H9 (cell line): Measurements from ENCODE around the gene ZNF750. TPM values are rescaled to one million over a fixed set of nuclear protein-coding genes. Genes with fewer than 3 reads are reported as not detected.
A peak's percentile ranks its signal among the peaks of the same experiment; 100 is the strongest.

ENCODE experiments used
- DNase-seq: peaks from one replicate; pipeline ENCODE4 v3.0.0-alpha.2; 2017
- H2AFZ ChIP-seq: one replicate; pipeline ENCODE4 v1.6.1; 2013; ENCODE audit warnings: mild to moderate bottlenecking, low read length, control low read depth, moderate library complexity
- H2AK5ac ChIP-seq: 2 replicates; pipeline ENCODE4 v1.6.1; 2013; ENCODE audit warnings: low read length, control low read depth, mixed read lengths; ENCODE audit not compliant: insufficient read length
- H2BK120ac ChIP-seq: one replicate; pipeline ENCODE4 v1.6.1; 2013; ENCODE audit warnings: low read depth, mild to moderate bottlenecking, low read length, control low read depth, inconsistent platforms; ENCODE audit not compliant: poor library complexity, severe bottlenecking
- H2BK12ac ChIP-seq: 2 replicates; pipeline ENCODE4 v1.6.1; 2013; ENCODE audit warnings: low read length, control low read depth, mixed read lengths, low read depth; ENCODE audit not compliant: insufficient read length
- H2BK15ac ChIP-seq: 2 replicates; pipeline ENCODE4 v1.6.1; 2013; ENCODE audit warnings: low read depth, low read length, control low read depth
- H2BK20ac ChIP-seq: one replicate; pipeline ENCODE4 v1.6.1; 2013; ENCODE audit warnings: low read depth, mild to moderate bottlenecking, low read length, control low read depth, inconsistent platforms; ENCODE audit not compliant: poor library complexity, severe bottlenecking
- H2BK5ac ChIP-seq: 2 replicates; pipeline ENCODE4 v1.6.1; 2013; ENCODE audit warnings: low read length, control low read depth, mixed read lengths; ENCODE audit not compliant: insufficient read length
- H3K14ac ChIP-seq: 2 replicates; pipeline ENCODE4 v1.6.1; 2013; ENCODE audit warnings: low read length, control low read depth; ENCODE audit not compliant: insufficient read depth
- H3K18ac ChIP-seq: 2 replicates; pipeline ENCODE4 v1.6.1; 2013; ENCODE audit warnings: low read depth, mild to moderate bottlenecking, mixed read lengths, low read length, control low read depth; ENCODE audit not compliant: insufficient read length
- H3K23ac ChIP-seq: 2 replicates; pipeline ENCODE4 v1.6.1; 2013; ENCODE audit warnings: low read length, control low read depth, mixed read lengths, low read depth; ENCODE audit not compliant: insufficient read length
- H3K23me2 ChIP-seq: 2 replicates; pipeline ENCODE4 v1.6.1; 2013; ENCODE audit warnings: low read depth, mild to moderate bottlenecking, mixed read lengths, low read length, control low read depth; ENCODE audit not compliant: insufficient read length, poor library complexity, severe bottlenecking
- H3K27ac ChIP-seq: 2 replicates; pipeline ENCODE4 v1.5.1; 2013; ENCODE audit warnings: low read length, control low read depth, mixed read lengths, low read depth; ENCODE audit not compliant: insufficient read length
- H3K27me3 ChIP-seq: 2 replicates; pipeline ENCODE4 v1.6.1; 2013; ENCODE audit warnings: low read length, control low read depth, inconsistent platforms; ENCODE audit not compliant: insufficient read depth
- H3K4ac ChIP-seq: 2 replicates; pipeline ENCODE4 v1.6.1; 2013; ENCODE audit warnings: low read depth, mild to moderate bottlenecking, control low read depth, inconsistent platforms, low read length, moderate library complexity
- H3K4me1 ChIP-seq: 2 replicates; pipeline ENCODE4 v1.6.1; 2013; ENCODE audit warnings: low read length, control low read depth, inconsistent platforms; ENCODE audit not compliant: insufficient read depth
- H3K4me2 ChIP-seq: 2 replicates; pipeline ENCODE4 v1.6.1; 2013; ENCODE audit warnings: low read length, control low read depth, mixed read lengths; ENCODE audit not compliant: insufficient read length, insufficient read depth
- H3K56ac ChIP-seq: 2 replicates; pipeline ENCODE4 v1.6.1; 2013; ENCODE audit warnings: low read depth, mild to moderate bottlenecking, mixed read lengths, low read length, control low read depth; ENCODE audit not compliant: insufficient read length
- H3K79me1 ChIP-seq: 2 replicates; pipeline ENCODE4 v1.6.1; 2013; ENCODE audit warnings: low read depth, mild to moderate bottlenecking, moderate library complexity, low read length, control low read depth, inconsistent platforms; ENCODE audit not compliant: insufficient read depth, poor library complexity, severe bottlenecking
- H3K79me2 ChIP-seq: 2 replicates; pipeline ENCODE4 v1.6.1; 2013; ENCODE audit warnings: low read length, control low read depth, inconsistent platforms; ENCODE audit not compliant: insufficient read depth
- H3K9ac ChIP-seq: 2 replicates; pipeline ENCODE4 v1.6.1; 2013; ENCODE audit warnings: low read length, control low read depth, mixed read lengths; ENCODE audit not compliant: insufficient read length; ENCODE audit errors: extremely low read depth
- H3K9me3 ChIP-seq: one replicate; pipeline ENCODE4 v1.6.1; 2013; ENCODE audit warnings: low read depth, low read length, inconsistent platforms; ENCODE audit not compliant: control insufficient read depth
- H3T11ph ChIP-seq: one replicate; pipeline ENCODE4 v1.6.1; 2013; ENCODE audit warnings: mild to moderate bottlenecking, low read length, control low read depth, inconsistent platforms
- H4K20me1 ChIP-seq: one replicate; pipeline ENCODE4 v1.6.1; 2013; ENCODE audit not compliant: control insufficient read depth, insufficient read length, insufficient read depth
- H4K5ac ChIP-seq: 2 replicates; pipeline ENCODE4 v1.6.1; 2013; ENCODE audit warnings: low read depth, mild to moderate bottlenecking, mixed read lengths, low read length, control low read depth; ENCODE audit not compliant: insufficient read length
- H4K8ac ChIP-seq: replicated peaks from 2 replicates; pipeline ENCODE4 v1.6.1; 2013; ENCODE audit warnings: low read length, control low read depth, mixed read lengths, low read depth; ENCODE audit not compliant: insufficient read length
- H4K91ac ChIP-seq: 2 replicates; pipeline ENCODE4 v1.6.1; 2013; ENCODE audit warnings: low read depth, mild to moderate bottlenecking, moderate library complexity, mixed read lengths, low read length, control low read depth; ENCODE audit not compliant: insufficient read length
- H3K27ac Mint-ChIP-seq, 3 experiments: 2 replicates in 2 of 3; 3 replicates in 1 of 3; pipeline ENCODE4 v1.8.0; 2020 to 2021; ENCODE audit warnings: mixed read lengths in 3 of 3, mild to moderate bottlenecking in 1 of 3, moderate library complexity in 1 of 3
- H3K27me3 Mint-ChIP-seq: 2 replicates; pipeline ENCODE4 v1.8.0; 2021; ENCODE audit warnings: low read depth, mild to moderate bottlenecking, moderate library complexity, mixed read lengths
- H3K36me3 Mint-ChIP-seq, 3 experiments: 2 replicates in 2 of 3; 3 replicates in 1 of 3; pipeline ENCODE4 v1.8.0; 2020 to 2021; ENCODE audit warnings: low read depth in 3 of 3, mixed read lengths in 3 of 3; ENCODE audit not compliant: insufficient read depth in 1 of 3
- H3K4me1 Mint-ChIP-seq, 2 experiments: 2 replicates each; pipeline ENCODE4 v1.8.0; 2020; ENCODE audit warnings: mixed read lengths in 2 of 2
- H3K4me3 Mint-ChIP-seq, 2 experiments: 2 replicates in 1 of 2; 3 replicates in 1 of 2; pipeline ENCODE4 v1.8.0; 2020 to 2021; ENCODE audit warnings: mild to moderate bottlenecking in 2 of 2, mixed read lengths in 2 of 2, moderate library complexity in 1 of 2
- H3K9me3 Mint-ChIP-seq, 2 experiments: 2 replicates in 1 of 2; 3 replicates in 1 of 2; pipeline ENCODE4 v1.8.0; 2020; ENCODE audit warnings: mild to moderate bottlenecking in 2 of 2, mixed read lengths in 2 of 2, moderate library complexity in 1 of 2
- WGBS: extraction: QIAGEN DNeasy Blood & Tissue Kit; methylation state at CpG from one replicate; pipeline ENCODE4 v1.1.7; 2013; ENCODE audit warnings: missing lambda C conversion rate, low lambda C conversion rate, mixed read lengths; ENCODE audit not compliant: insufficient read length; ENCODE audit errors: extremely low coverage; 5-methylcytosine and 5-hydroxymethylcytosine counted together
- total RNA-seq: library from RNA; stranded (reverse); gene quantifications from 2 replicates; pipeline ENCODE4 v1.2.1, GENCODE V29; 2021
- TF ChIP-seq, protein P1 (sequence below): fragments of 200-600 bp; sonication (generic); conservative IDR thresholded peaks from 3 replicates; pipeline ENCODE4 v1.8.0; 2021; ENCODE audit warnings: antibody characterized with exemption, mild to moderate bottlenecking

Gene ZNF750
- total RNA-seq, 1 experiment from 2014 or later = not detected

DNA sequence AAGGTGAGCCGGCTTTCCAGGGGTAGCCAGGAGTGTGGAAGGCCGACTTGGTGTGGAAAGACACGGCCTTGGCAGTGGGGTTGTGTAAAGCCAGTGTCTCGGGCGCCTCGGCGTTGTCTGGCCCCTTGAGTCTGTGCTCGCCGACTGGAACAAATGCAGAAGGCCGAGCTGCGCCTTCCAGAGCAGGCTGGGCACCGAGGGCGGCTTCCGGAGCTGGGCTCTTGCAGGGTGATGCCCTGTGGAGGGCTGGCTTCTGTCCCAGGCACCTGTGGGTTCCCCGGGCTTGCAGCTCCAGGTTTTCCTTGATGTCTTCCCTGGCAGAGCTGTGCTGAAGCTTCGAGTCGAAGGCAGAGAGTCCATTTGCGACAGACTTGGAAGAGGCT is 8.0 kb downstream of the ZNF750 start:
- no peak overlapping the region for H4K5ac ChIP-seq
- peaks cover 2% of the 10 kb centered on the region; the same call in 1 of the 2 replicates for H3K79me2 ChIP-seq
- H4K91ac ChIP-seq = no peak overlapping the region
- TF ChIP-seq, protein P1, sequence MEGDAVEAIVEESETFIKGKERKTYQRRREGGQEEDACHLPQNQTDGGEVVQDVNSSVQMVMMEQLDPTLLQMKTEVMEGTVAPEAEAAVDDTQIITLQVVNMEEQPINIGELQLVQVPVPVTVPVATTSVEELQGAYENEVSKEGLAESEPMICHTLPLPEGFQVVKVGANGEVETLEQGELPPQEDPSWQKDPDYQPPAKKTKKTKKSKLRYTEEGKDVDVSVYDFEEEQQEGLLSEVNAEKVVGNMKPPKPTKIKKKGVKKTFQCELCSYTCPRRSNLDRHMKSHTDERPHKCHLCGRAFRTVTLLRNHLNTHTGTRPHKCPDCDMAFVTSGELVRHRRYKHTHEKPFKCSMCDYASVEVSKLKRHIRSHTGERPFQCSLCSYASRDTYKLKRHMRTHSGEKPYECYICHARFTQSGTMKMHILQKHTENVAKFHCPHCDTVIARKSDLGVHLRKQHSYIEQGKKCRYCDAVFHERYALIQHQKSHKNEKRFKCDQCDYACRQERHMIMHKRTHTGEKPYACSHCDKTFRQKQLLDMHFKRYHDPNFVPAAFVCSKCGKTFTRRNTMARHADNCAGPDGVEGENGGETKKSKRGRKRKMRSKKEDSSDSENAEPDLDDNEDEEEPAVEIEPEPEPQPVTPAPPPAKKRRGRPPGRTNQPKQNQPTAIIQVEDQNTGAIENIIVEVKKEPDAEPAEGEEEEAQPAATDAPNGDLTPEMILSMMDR = no peak
- no peak overlapping the region for H4K8ac ChIP-seq
- no peaks in the 10 kb centered on the region for H3K23me2 ChIP-seq
- H3K56ac ChIP-seq = no peak overlapping the region
- no peak overlapping the region for H2BK20ac ChIP-seq
- H3K79me1 ChIP-seq = no peaks in the 10 kb centered on the region
- no peaks in the 10 kb centered on the region; the same call in 1 of the 2 replicates for H3K27me3 Mint-ChIP-seq
- no peak overlapping the region for H2AFZ ChIP-seq
- peak overlapping the region; percentile 41 to 91 (median 82); a peak in 4 of 7 replicates for H3K27ac Mint-ChIP-seq
- no peak overlapping the region for H2AK5ac ChIP-seq
- H3K14ac ChIP-seq = no peak overlapping the region
- H3K9me3 Mint-ChIP-seq = peaks cover 3 to 12% of the 10 kb centered on the region in 2 experiments; a peak in 2 of 5 replicates
- H3T11ph ChIP-seq = no peak overlapping the region
- no peaks in the 10 kb centered on the region for H3K4me1 ChIP-seq
- no peak overlapping the region for H3K9ac ChIP-seq
- no peaks in the 10 kb centered on the region for H3K27me3 ChIP-seq
- H3K4ac ChIP-seq = no peak overlapping the region
- H3K18ac ChIP-seq = no peak overlapping the region
- peaks cover 26 to 44% (median 41%) of the 10 kb centered on the region in 3 experiments for H3K36me3 Mint-ChIP-seq
- no peaks in the 10 kb centered on the region for H3K9me3 ChIP-seq
- H2BK15ac ChIP-seq = no peak overlapping the region
- H3K27ac ChIP-seq = no peak overlapping the region
- H2BK5ac ChIP-seq = no peak overlapping the region
- H3K4me3 Mint-ChIP-seq = no peak overlapping the region
- no peak overlapping the region for H2BK120ac ChIP-seq
- no CpG with 5 or more reads among the region's 18 CpGs for WGBS
- H3K4me1 Mint-ChIP-seq = peaks cover 10 to 12% of the 10 kb centered on the region in 2 experiments
- H2BK12ac ChIP-seq = no peak overlapping the region
- DNase-seq = no peak
- H3K4me2 ChIP-seq = no peak overlapping the region
- H3K23ac ChIP-seq = no peak overlapping the region
- H4K20me1 ChIP-seq = no peaks in the 10 kb centered on the region
